Mammary epithelial cell (primary cell): ENCODE data around the gene B3GNT8.

Source experiments
- EZH2 ChIP-seq: IDR thresholded peaks from 2 replicates; pipeline ENCODE4 v1.6.1; 2012; ENCODE audit warnings: low read length, inconsistent platforms, borderline replicate concordance
- TF ChIP-seq, protein P1 (sequence below), 2 donors: IDR thresholded peaks in 1 of 2; conservative IDR thresholded peaks in 1 of 2; 2 replicates each; pipeline ENCODE4 v1.5.1; 2011 to 2012; ENCODE audit warnings: inconsistent platforms in 2 of 2, low read length in 2 of 2, mild to moderate bottlenecking in 2 of 2, control low read depth in 1 of 2, low read depth in 1 of 2; ENCODE audit not compliant: insufficient read depth in 1 of 2; ENCODE audit errors: extremely low read depth in 1 of 2

DNA sequence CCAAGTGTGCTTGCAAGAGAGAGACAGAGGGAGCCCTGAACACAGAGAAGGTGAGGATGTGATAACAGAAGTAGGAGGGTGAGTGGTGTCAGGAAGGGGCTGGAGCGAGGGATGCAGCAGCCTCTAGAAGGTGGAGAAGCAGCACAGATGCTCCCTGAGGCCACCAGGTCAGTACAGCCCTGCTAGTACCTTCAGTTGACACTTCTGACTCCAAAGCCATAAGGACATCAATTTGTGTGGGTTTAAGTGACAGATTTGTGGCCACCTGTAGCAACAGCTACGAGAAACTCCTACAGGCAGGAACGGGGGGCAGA, 22.6 kb upstream of the B3GNT8 start:
- TF ChIP-seq, protein P1, sequence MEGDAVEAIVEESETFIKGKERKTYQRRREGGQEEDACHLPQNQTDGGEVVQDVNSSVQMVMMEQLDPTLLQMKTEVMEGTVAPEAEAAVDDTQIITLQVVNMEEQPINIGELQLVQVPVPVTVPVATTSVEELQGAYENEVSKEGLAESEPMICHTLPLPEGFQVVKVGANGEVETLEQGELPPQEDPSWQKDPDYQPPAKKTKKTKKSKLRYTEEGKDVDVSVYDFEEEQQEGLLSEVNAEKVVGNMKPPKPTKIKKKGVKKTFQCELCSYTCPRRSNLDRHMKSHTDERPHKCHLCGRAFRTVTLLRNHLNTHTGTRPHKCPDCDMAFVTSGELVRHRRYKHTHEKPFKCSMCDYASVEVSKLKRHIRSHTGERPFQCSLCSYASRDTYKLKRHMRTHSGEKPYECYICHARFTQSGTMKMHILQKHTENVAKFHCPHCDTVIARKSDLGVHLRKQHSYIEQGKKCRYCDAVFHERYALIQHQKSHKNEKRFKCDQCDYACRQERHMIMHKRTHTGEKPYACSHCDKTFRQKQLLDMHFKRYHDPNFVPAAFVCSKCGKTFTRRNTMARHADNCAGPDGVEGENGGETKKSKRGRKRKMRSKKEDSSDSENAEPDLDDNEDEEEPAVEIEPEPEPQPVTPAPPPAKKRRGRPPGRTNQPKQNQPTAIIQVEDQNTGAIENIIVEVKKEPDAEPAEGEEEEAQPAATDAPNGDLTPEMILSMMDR (conservative IDR thresholded peaks at IDR 0.05 in 1 of 2, IDR thresholded peaks at IDR 0.05 in 1 of 2; ENCODE audit: extremely low read depth in 1 of 2, insufficient read depth in 1 of 2, low read depth in 1 of 2, low read length in 2 of 2), result no peak
- no peak for TF ChIP-seq EZH2
